Activated CD4-positive, alpha-beta T cell treated with anti-CD3 and anti-CD28 coated beads, Interleukin-2, amount 10 ng/mL, durations not matched to agents 7 days and 5 days (primary cell): ENCODE measurements around the gene KRTAP6-3. TPM values are rescaled to one million over a fixed set of nuclear protein-coding genes. Genes with fewer than 3 reads are reported as not detected.

Source experiments
- CTCF ChIA-PET: fragments of 350-600 bp; sonication (Branson Sonifier 250); formaldehyde crosslinking; loops from one replicate; lab custom pipeline; 2021; ENCODE audit warnings: antibody characterized with exemption; lab: Charles Lee
- POLR2A ChIA-PET: fragments of 350-600 bp; sonication (Branson Sonifier 250); formaldehyde crosslinking; loops from one replicate; lab custom pipeline; 2021; ENCODE audit warnings: antibody characterized with exemption; lab: Charles Lee
- DNase-seq: peaks from one replicate; pipeline ENCODE4 v3.0.0-alpha.2; 2020
- H3K27ac Mint-ChIP-seq: one replicate; pipeline ENCODE4 v1.8.0; 2021; ENCODE audit warnings: mild to moderate bottlenecking, moderate library complexity, mixed read lengths
- H3K27me3 Mint-ChIP-seq: one replicate; pipeline ENCODE4 v1.8.0; 2021; ENCODE audit warnings: mixed read lengths
- H3K36me3 Mint-ChIP-seq: one replicate; pipeline ENCODE4 v1.8.0; 2021; ENCODE audit warnings: low read depth, mixed read lengths
- H3K4me1 Mint-ChIP-seq: one replicate; pipeline ENCODE4 v1.8.0; 2021; ENCODE audit warnings: mixed read lengths
- H3K4me3 Mint-ChIP-seq: one replicate; pipeline ENCODE4 v1.8.0; 2021; ENCODE audit warnings: mild to moderate bottlenecking, moderate library complexity, mixed read lengths
- H3K9me3 Mint-ChIP-seq: one replicate; pipeline ENCODE4 v1.8.0; 2021; ENCODE audit warnings: mixed read lengths
- total RNA-seq, 2 experiments: library from RNA; stranded (reverse); gene quantifications; one replicate each; pipeline ENCODE4 v1.2.3, GENCODE V29; 2021

Gene KRTAP6-3
- total RNA-seq, 2 experiments from 2014 or later = not detected

GRCh38 chr21:30600787-30601186 is 8.5 kb downstream of the KRTAP6-3 start, which contains the start of gene KRTAP22-1:
TSS of gene KRTAP22-1 (plus strand) at chr21:30601087.
- no peak for DNase-seq
- POLR2A ChIA-PET = no interaction called here
- no peaks in the 10 kb centered on the region for H3K4me1 Mint-ChIP-seq
- H3K27ac Mint-ChIP-seq = no peak within 1 kb of the TSS
- CTCF ChIA-PET = no interaction called here
- H3K27me3 Mint-ChIP-seq = no peaks in the 10 kb centered on the region
- H3K4me3 Mint-ChIP-seq = no peak within 1 kb of the TSS
- H3K9me3 Mint-ChIP-seq = no peaks in the 10 kb centered on the region
- no peaks in the 10 kb centered on the region for H3K36me3 Mint-ChIP-seq

- peaks cover 3% of the 10 kb centered on the region for H3K9me3 Mint-ChIP-seq
- H3K27ac Mint-ChIP-seq = no peak overlapping the region
- no peaks in the 10 kb centered on the region for H3K36me3 Mint-ChIP-seq
- H3K27me3 Mint-ChIP-seq = no peaks in the 10 kb centered on the region
- no peaks in the 10 kb centered on the region for H3K4me1 Mint-ChIP-seq
- ChIA-PET POLR2A (no interaction called here), CTCF (no interaction called here)
- no peak overlapping the region for H3K4me3 Mint-ChIP-seq
- DNase-seq = no peak
Measured at GRCh38 chr21:30605968-30606367, 13.7 kb downstream of the KRTAP6-3 start.

GRCh38 chr21:30612132-30612531 is 19.9 kb downstream of the KRTAP6-3 start:
- peaks cover 9% of the 10 kb centered on the region for H3K9me3 Mint-ChIP-seq
- no peak overlapping the region for H3K27ac Mint-ChIP-seq
- no peaks in the 10 kb centered on the region for H3K36me3 Mint-ChIP-seq
- ChIA-PET CTCF (interaction anchor here (0.6 kb wide), 1 partner anchor 66 kb away, joined by 3 read pairs; no protein-coding TSS in a partner anchor), POLR2A (no interaction called here)
- no peaks in the 10 kb centered on the region for H3K4me1 Mint-ChIP-seq
- no peaks in the 10 kb centered on the region for H3K27me3 Mint-ChIP-seq
- H3K4me3 Mint-ChIP-seq = no peak overlapping the region
- no peak for DNase-seq

- ChIA-PET CTCF (no interaction called here), POLR2A (no interaction called here)
- no peaks in the 10 kb centered on the region for H3K4me1 Mint-ChIP-seq
- no peak for DNase-seq
- H3K4me3 Mint-ChIP-seq = no peak within 1 kb of the TSS
- no peaks in the 10 kb centered on the region for H3K36me3 Mint-ChIP-seq
- peaks cover 7% of the 10 kb centered on the region for H3K9me3 Mint-ChIP-seq
- H3K27ac Mint-ChIP-seq = no peak within 1 kb of the TSS
- peaks cover 2% of the 10 kb centered on the region for H3K27me3 Mint-ChIP-seq
Measured at GRCh38 chr21:30613836-30614235, 21.6 kb downstream of the KRTAP6-3 start, which contains the start of gene KRTAP6-1. TSS of gene KRTAP6-1 (minus strand) at chr21:30613930. CDS start at chr21:30613904, 26 bp downstream.

GRCh38 chr21:30615199-30615598 is 23.0 kb downstream of the KRTAP6-3 start:
- no peak overlapping the region for H3K27ac Mint-ChIP-seq

GRCh38 chr21:30616125-30616524 is 23.9 kb downstream of the KRTAP6-3 start, which contains the start of gene KRTAP20-1:
TSS of gene KRTAP20-1 (plus strand) at chr21:30616425. CDS start at chr21:30616455, 30 bp downstream.
- no peaks in the 10 kb centered on the region for H3K4me1 Mint-ChIP-seq
- ChIA-PET CTCF (no interaction called here), POLR2A (no interaction called here)
- H3K27me3 Mint-ChIP-seq = peaks cover 2% of the 10 kb centered on the region
- H3K4me3 Mint-ChIP-seq = no peak within 1 kb of the TSS
- peaks cover 4% of the 10 kb centered on the region for H3K9me3 Mint-ChIP-seq
- no peak for DNase-seq
- no peaks in the 10 kb centered on the region for H3K36me3 Mint-ChIP-seq
- no peak within 1 kb of the TSS for H3K27ac Mint-ChIP-seq

More at GRCh38 chr21:30615199-30615598, 23.0 kb downstream of the KRTAP6-3 start:
- Mint-ChIP-seq H3K27me3 (peaks cover 2% of the 10 kb centered on the region), H3K4me3 (no peak overlapping the region), H3K4me1 (no peaks in the 10 kb centered on the region), H3K36me3 (no peaks in the 10 kb centered on the region), H3K9me3 (peaks cover 7% of the 10 kb centered on the region)
- no peak for DNase-seq
- ChIA-PET POLR2A (no interaction called here), CTCF (no interaction called here)

GRCh38 chr21:30620080-30620479 is 27.8 kb downstream of the KRTAP6-3 start:
- DNase-seq = no peak
- ChIA-PET POLR2A (no interaction called here), CTCF (no interaction called here)
- no peak overlapping the region for H3K27ac Mint-ChIP-seq
- no peaks in the 10 kb centered on the region for H3K4me1 Mint-ChIP-seq
- no peak overlapping the region for H3K4me3 Mint-ChIP-seq
- peaks cover 2% of the 10 kb centered on the region for H3K27me3 Mint-ChIP-seq
- H3K9me3 Mint-ChIP-seq = no peaks in the 10 kb centered on the region
- H3K36me3 Mint-ChIP-seq = no peaks in the 10 kb centered on the region

GRCh38 chr21:30620522-30620921 is 28.3 kb downstream of the KRTAP6-3 start, which contains the start of gene KRTAP20-4:
TSS of gene KRTAP20-4 (plus strand) at chr21:30620627.
- no peaks in the 10 kb centered on the region for H3K4me1 Mint-ChIP-seq
- no peaks in the 10 kb centered on the region for H3K9me3 Mint-ChIP-seq
- POLR2A ChIA-PET = no interaction called here
- DNase-seq = no peak
- no peaks in the 10 kb centered on the region for H3K36me3 Mint-ChIP-seq
- peaks cover 2% of the 10 kb centered on the region for H3K27me3 Mint-ChIP-seq
- no peak within 1 kb of the TSS for H3K27ac Mint-ChIP-seq
- H3K4me3 Mint-ChIP-seq = no peak within 1 kb of the TSS
- CTCF ChIA-PET = no interaction called here

GRCh38 chr21:30623362-30623761 is 31.1 kb downstream of the KRTAP6-3 start:
- peaks cover 3% of the 10 kb centered on the region for H3K9me3 Mint-ChIP-seq
- H3K27me3 Mint-ChIP-seq = no peaks in the 10 kb centered on the region
- no peak overlapping the region for H3K27ac Mint-ChIP-seq
- H3K4me3 Mint-ChIP-seq = no peak overlapping the region
- no peaks in the 10 kb centered on the region for H3K4me1 Mint-ChIP-seq
- no peak for DNase-seq
- ChIA-PET POLR2A (no interaction called here), CTCF (interaction anchor here (0.6 kb wide), 1 partner anchor 18 kb away, joined by 3 read pairs; no protein-coding TSS in a partner anchor)
- no peaks in the 10 kb centered on the region for H3K36me3 Mint-ChIP-seq

GRCh38 chr21:30625449-30626165 is 33.4 kb downstream of the KRTAP6-3 start:
- CTCF ChIA-PET = no interaction called here
- H3K27ac Mint-ChIP-seq = no peak overlapping the region

GRCh38 chr21:30628109-30628508 is 35.9 kb downstream of the KRTAP6-3 start:
- H3K4me1 Mint-ChIP-seq = no peaks in the 10 kb centered on the region
- DNase-seq = no peak
- peaks cover 3% of the 10 kb centered on the region for H3K9me3 Mint-ChIP-seq
- no peak overlapping the region for H3K4me3 Mint-ChIP-seq
- no peaks in the 10 kb centered on the region for H3K36me3 Mint-ChIP-seq
- ChIA-PET POLR2A (no interaction called here), CTCF (interaction anchor here (0.7 to 0.8 kb wide), 2 partner anchors 55 to 214 kb away, joined by 3 to 5 read pairs; no protein-coding TSS in a partner anchor)
- H3K27ac Mint-ChIP-seq = no peak overlapping the region
- no peaks in the 10 kb centered on the region for H3K27me3 Mint-ChIP-seq

More at GRCh38 chr21:30625449-30626165, 33.4 kb downstream of the KRTAP6-3 start:
- no peak for DNase-seq
- H3K36me3 Mint-ChIP-seq = no peaks in the 10 kb centered on the region
- H3K27me3 Mint-ChIP-seq = no peaks in the 10 kb centered on the region
- H3K4me3 Mint-ChIP-seq = no peak overlapping the region
- H3K4me1 Mint-ChIP-seq = no peaks in the 10 kb centered on the region
- peaks cover 3% of the 10 kb centered on the region for H3K9me3 Mint-ChIP-seq
- POLR2A ChIA-PET = no interaction called here

- no peak for DNase-seq
- no peak overlapping the region for H3K27ac Mint-ChIP-seq
- ChIA-PET CTCF (interaction anchor here (0.8 kb wide), 1 partner anchor 213 kb away, joined by 5 read pairs; no protein-coding TSS in a partner anchor), POLR2A (no interaction called here)
- no peaks in the 10 kb centered on the region for H3K4me1 Mint-ChIP-seq
- peaks cover 3% of the 10 kb centered on the region for H3K9me3 Mint-ChIP-seq
- H3K36me3 Mint-ChIP-seq = no peaks in the 10 kb centered on the region
- no peaks in the 10 kb centered on the region for H3K27me3 Mint-ChIP-seq
- no peak overlapping the region for H3K4me3 Mint-ChIP-seq
Measured at GRCh38 chr21:30629200-30629599, 37.0 kb downstream of the KRTAP6-3 start.

GRCh38 chr21:30634906-30635305 is 42.7 kb downstream of the KRTAP6-3 start, which contains the start of gene KRTAP20-2:
TSS of gene KRTAP20-2 (plus strand) at chr21:30635206. CDS start at chr21:30635264, 58 bp downstream.
- Mint-ChIP-seq H3K4me1 (no peaks in the 10 kb centered on the region), H3K4me3 (no peak within 1 kb of the TSS), H3K27me3 (no peaks in the 10 kb centered on the region), H3K9me3 (no peaks in the 10 kb centered on the region), H3K27ac (no peak within 1 kb of the TSS), H3K36me3 (no peaks in the 10 kb centered on the region)
- ChIA-PET POLR2A (no interaction called here), CTCF (no interaction called here)
- no peak for DNase-seq
